Kidney epithelial cell (primary cell): Measurements from ENCODE around the gene GFRA4. TPM values are rescaled to one million over a fixed set of nuclear protein-coding genes. Genes with fewer than 3 reads are reported as not detected.

Experiments used
- DNase-seq: peaks from one replicate; pipeline ENCODE4 v3.0.0-alpha.2; 2010; ENCODE audit warnings: low read depth
- H3K27me3 ChIP-seq: 2 replicates; pipeline ENCODE4 v1.6.0; 2011; ENCODE audit warnings: low read length; ENCODE audit not compliant: control insufficient read depth, insufficient read depth
- H3K36me3 ChIP-seq: 2 replicates; pipeline ENCODE4 v1.5.1; 2011; ENCODE audit warnings: low read length; ENCODE audit not compliant: control insufficient read depth, insufficient read depth
- H3K4me3 ChIP-seq: 2 replicates; pipeline ENCODE4 v1.5.1; 2011; ENCODE audit warnings: low read depth, mild to moderate bottlenecking, control low read depth, low read length
- CTCF ChIP-seq: IDR thresholded peaks from 2 replicates; pipeline ENCODE4 v1.5.1; 2011; ENCODE audit warnings: mild to moderate bottlenecking, moderate library complexity, low read length, control low read depth, inconsistent platforms; ENCODE audit not compliant: insufficient read depth, poor library complexity, severe bottlenecking
- total RNA-seq: library from RNA; depleted of rRNA; stranded (reverse); fragments of >200 nt; gene quantifications from 2 replicates; pipeline ENCODE4 v1.2.3, GENCODE V29; 2015

Gene GFRA4
- total RNA-seq, 1 donor from 2014 or later = not detected

- H3K4me3 ChIP-seq = no peak overlapping the region
- H3K27me3 ChIP-seq = no peaks in the 10 kb centered on the region
- no peaks in the 10 kb centered on the region for H3K36me3 ChIP-seq
- no peak for TF ChIP-seq CTCF
- DNase-seq = no peak
Observed at GRCh38 chr20:3611901-3612300, 51.3 kb downstream of the GFRA4 start.

Other genes with a start within 250 kb of the GFRA4 start
- gene ATRN, start 192.4 kb downstream of the GFRA4 start, total RNA-seq = 26.8 and 30.6 TPM in 2 replicates
- gene ADAM33, start 18.6 kb upstream of the GFRA4 start, total RNA-seq = 0.13 and 0.41 TPM in 2 replicates
- gene SIGLEC1, start 49.2 kb upstream of the GFRA4 start, total RNA-seq = not detected in 2 replicates
- 0.08 and 0.68 TPM in 2 replicates for gene HSPA12B, start 69.3 kb upstream of the GFRA4 start, total RNA-seq
- 34.8 and 35.2 TPM in 2 replicates for gene ADISSP, start 104.4 kb upstream of the GFRA4 start, total RNA-seq
- 0.07 TPM in 1 of 2 replicates, not detected in the other for gene SPEF1, start 118.0 kb upstream of the GFRA4 start, total RNA-seq
- gene CENPB, start 123.3 kb upstream of the GFRA4 start, total RNA-seq = 66.2 and 73.3 TPM in 2 replicates
- gene CDC25B, start 132.9 kb upstream of the GFRA4 start, total RNA-seq = 8.3 and 13.0 TPM in 2 replicates
- 13.7 and 15.0 TPM in 2 replicates for gene AP5S1, start 157.1 kb upstream of the GFRA4 start, total RNA-seq
- gene MAVS, start 183.4 kb upstream of the GFRA4 start, total RNA-seq = 30.8 and 32.0 TPM in 2 replicates
- gene PANK2, start 226.0 kb upstream of the GFRA4 start, total RNA-seq = 29.9 and 40.8 TPM in 2 replicates